B cell (primary cell): ENCODE measurements around the gene DOC2B. TPM values are rescaled to one million over a fixed set of nuclear protein-coding genes. Genes with fewer than 3 reads are reported as not detected.

Experiments used
- ATAC-seq: fragments of 200-7000 bp; cut with Tn5 transposase; one replicate; pipeline ENCODE4 v1.10.0; 2021; ENCODE audit warnings: low read depth, mild to moderate bottlenecking, moderate number of reproducible peaks, moderate library complexity
- CTCF ChIA-PET: fragments of 350-600 bp; sonication (Branson Sonifier 250); formaldehyde crosslinking; loops from one replicate; lab custom pipeline; 2021; ENCODE audit warnings: antibody characterized with exemption, inconsistent platforms; lab: Charles Lee
- POLR2A ChIA-PET: fragments of 350-600 bp; sonication (Branson Sonifier 250); formaldehyde crosslinking; loops from one replicate; lab custom pipeline; 2021; ENCODE audit warnings: antibody characterized with exemption; lab: Charles Lee
- DNase-seq: peaks from one replicate; pipeline ENCODE4 v3.0.0; 2013
- H2AFZ ChIP-seq: 2 replicates; pipeline ENCODE4 v1.6.1; 2012; ENCODE audit warnings: mild to moderate bottlenecking, low read depth, low read length; ENCODE audit not compliant: insufficient read depth, poor library complexity, severe bottlenecking
- H3K27ac ChIP-seq, 2 donors: 1 replicate in 1 of 2; 2 replicates in 1 of 2; pipeline ENCODE4 v1.5.1; 2012 to 2013; ENCODE audit warnings: low read length in 2 of 2, mild to moderate bottlenecking in 2 of 2, moderate library complexity in 1 of 2
- H3K27me3 ChIP-seq, 4 experiments: fragments of 200-600 bp in 1 of 4; sonication (generic) in 1 of 4; replicated peaks in 1 of 4; 1 replicate in 2 of 4; 2 replicates in 2 of 4; pipeline versions ENCODE4 v1.6.1 to v1.7.0; 2013 to 2016; ENCODE audit warnings: low read length in 3 of 4, mild to moderate bottlenecking in 2 of 4, mixed read lengths in 1 of 4, moderate library complexity in 1 of 4; ENCODE audit not compliant: insufficient read depth in 4 of 4, control insufficient read depth in 3 of 4; ENCODE audit errors: control extremely low read depth in 1 of 4
- H3K36me3 ChIP-seq, 2 experiments: replicated peaks in 1 of 2; 1 replicate in 1 of 2; 2 replicates in 1 of 2; pipeline versions ENCODE4 v1.6.1 to v1.7.1; 2013; ENCODE audit warnings: low read length in 1 of 2; ENCODE audit not compliant: insufficient read depth in 2 of 2, control insufficient read depth in 1 of 2; ENCODE audit errors: control extremely low read depth in 1 of 2, extremely low read depth in 1 of 2
- H3K4me1 ChIP-seq, 2 donors: fragments of 200-600 bp in 1 of 2; sonication (generic) in 1 of 2; 1 replicate in 1 of 2; 2 replicates in 1 of 2; pipeline versions ENCODE4 v1.5.1 to v1.6.1; 2013 to 2017; ENCODE audit warnings: low read length in 2 of 2; ENCODE audit not compliant: control insufficient read depth in 2 of 2, insufficient read depth in 2 of 2
- H3K4me2 ChIP-seq: replicated peaks from 2 replicates; pipeline ENCODE3; 2012; ENCODE audit warnings: mild to moderate bottlenecking, low read depth, low read length; ENCODE audit not compliant: poor library complexity, severe bottlenecking
- H3K4me3 ChIP-seq, 5 experiments: fragments of 200-600 bp in 1 of 5; sonication (generic) in 1 of 5; 1 replicate in 3 of 5; 2 replicates in 2 of 5; pipeline versions ENCODE4 v1.5.1 to v1.7.0; 2011 to 2016; ENCODE audit warnings: low read length in 4 of 5, mild to moderate bottlenecking in 4 of 5, low read depth in 2 of 5, control low read depth in 1 of 5, moderate library complexity in 1 of 5; ENCODE audit not compliant: insufficient read depth in 1 of 5; ENCODE audit errors: control extremely low read depth in 1 of 5, extremely low read depth in 1 of 5
- H3K79me2 ChIP-seq: fragments of 200-600 bp; sonication (generic); one replicate; pipeline ENCODE4 v1.6.0; 2016; ENCODE audit warnings: low read length; ENCODE audit not compliant: control insufficient read depth, insufficient read depth
- H3K9ac ChIP-seq: fragments of 200-600 bp; sonication (generic); 2 replicates; pipeline ENCODE4 v1.6.1; 2017; ENCODE audit warnings: mild to moderate bottlenecking, low read length, moderate library complexity
- H3K9me3 ChIP-seq, 3 donors: one replicate each; pipeline versions ENCODE4 v1.6.1 to v1.7.1; 2013; ENCODE audit warnings: low read length in 2 of 3; ENCODE audit not compliant: control insufficient read depth in 2 of 3, insufficient read depth in 1 of 3; ENCODE audit errors: control extremely low read depth in 1 of 3
- H4K20me1 ChIP-seq: 2 replicates; pipeline ENCODE4 v1.6.0; 2012; ENCODE audit warnings: mild to moderate bottlenecking, low read length; ENCODE audit not compliant: insufficient read depth, control insufficient read depth, poor library complexity, severe bottlenecking
- H3K27ac Mint-ChIP-seq: one replicate; pipeline ENCODE4 v1.8.0; 2021; ENCODE audit warnings: mixed read lengths
- H3K27me3 Mint-ChIP-seq: one replicate; pipeline ENCODE4 v1.8.0; 2021; ENCODE audit warnings: mixed read lengths
- H3K4me1 Mint-ChIP-seq: one replicate; pipeline ENCODE4 v1.8.0; 2021; ENCODE audit warnings: mixed read lengths
- H3K4me3 Mint-ChIP-seq: one replicate; pipeline ENCODE4 v1.8.0; 2021; ENCODE audit warnings: mixed read lengths
- H3K9me3 Mint-ChIP-seq: one replicate; pipeline ENCODE4 v1.8.0; 2022; ENCODE audit warnings: mixed read lengths; ENCODE audit not compliant: insufficient read depth
- EZH2 ChIP-seq: IDR thresholded peaks from 2 replicates; pipeline ENCODE4 v1.6.1; 2012; ENCODE audit warnings: borderline replicate concordance, low read depth, mild to moderate bottlenecking, moderate library complexity, low read length; ENCODE audit not compliant: insufficient read depth, poor library complexity, severe bottlenecking
- WGBS: methylation state at CpG from one replicate; pipeline ENCODE4 v1.1.5; 2013; ENCODE audit warnings: missing lambda C conversion rate; ENCODE audit not compliant: insufficient coverage; 5-methylcytosine and 5-hydroxymethylcytosine counted together
- intact Hi-C: fragments of 100-400 bp; cut with micrococcal nuclease; formaldehyde crosslinking; loops from one replicate; pipeline ENCODE4 v1.10.0; 2022
- polyA plus RNA-seq: library from polyadenylated mRNA; depleted of rRNA; stranded (reverse); fragments of >200 nt; gene quantifications from 2 replicates; pipeline ENCODE4 v1.2.3, GENCODE V29; 2012
- total RNA-seq, 2 donors: library from RNA; stranded (reverse); fragments of 120-200 nt in 1 of 2; gene quantifications; 1 replicate in 1 of 2; 2 replicates in 1 of 2; pipeline versions ENCODE4 v1.2.3 to v1.2.4, GENCODE V29; 2013 to 2022
- TF ChIP-seq, protein P1 (sequence below): fragments of 200-600 bp; IDR thresholded peaks from one replicate; pipeline ENCODE4 v1.8.0; 2022; ENCODE audit warnings: antibody characterized with exemption, mild to moderate bottlenecking

DOC2B gene
- total and polyA plus RNA-seq, 2 donors (not counting 1 experiment from before 2014, with no cell fraction given), result not detected

DNA sequence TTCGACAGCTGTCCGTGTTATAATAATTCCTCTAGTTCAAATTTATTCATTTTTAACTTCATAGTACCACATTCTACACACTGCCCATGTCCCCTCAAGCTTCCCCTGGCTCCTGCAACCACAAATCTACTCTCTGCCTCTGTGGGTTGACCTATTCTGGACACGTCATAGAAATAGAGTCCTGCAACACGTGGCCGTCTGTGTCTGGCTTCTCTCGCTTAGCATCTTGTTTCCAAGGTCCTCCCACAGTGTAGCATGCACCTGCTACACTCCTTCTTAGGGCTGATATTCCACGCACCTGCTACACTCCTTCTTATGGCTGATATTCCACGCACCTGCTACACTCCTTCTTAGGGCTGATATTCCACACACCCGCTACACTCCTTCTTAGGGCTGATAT is 27.6 kb downstream of the DOC2B start:
- no peak overlapping the region for H3K27ac Mint-ChIP-seq
- ChIA-PET CTCF (no interaction called here), POLR2A (no interaction called here)
- H3K4me1 ChIP-seq, result no peaks in the 10 kb centered on the region
- no peaks in the 10 kb centered on the region for H4K20me1 ChIP-seq
- peaks cover 7% of the 10 kb centered on the region for H3K27me3 Mint-ChIP-seq
- H3K4me1 Mint-ChIP-seq, result no peaks in the 10 kb centered on the region
- H3K27ac ChIP-seq, result no peak overlapping the region
- no peak overlapping the region for H3K4me3 ChIP-seq
- WGBS, result 88% methylated on average over 9 of the region's 9 CpGs
- DNase-seq, result no peak
- H3K9ac ChIP-seq, result no peak overlapping the region
- H3K9me3 Mint-ChIP-seq, result no peaks in the 10 kb centered on the region
- no peaks in the 10 kb centered on the region for H3K27me3 ChIP-seq
- H3K79me2 ChIP-seq, result no peaks in the 10 kb centered on the region
- no peak overlapping the region for H3K4me3 Mint-ChIP-seq
- TF ChIP-seq EZH2, result no peak
- TF ChIP-seq, protein P1, sequence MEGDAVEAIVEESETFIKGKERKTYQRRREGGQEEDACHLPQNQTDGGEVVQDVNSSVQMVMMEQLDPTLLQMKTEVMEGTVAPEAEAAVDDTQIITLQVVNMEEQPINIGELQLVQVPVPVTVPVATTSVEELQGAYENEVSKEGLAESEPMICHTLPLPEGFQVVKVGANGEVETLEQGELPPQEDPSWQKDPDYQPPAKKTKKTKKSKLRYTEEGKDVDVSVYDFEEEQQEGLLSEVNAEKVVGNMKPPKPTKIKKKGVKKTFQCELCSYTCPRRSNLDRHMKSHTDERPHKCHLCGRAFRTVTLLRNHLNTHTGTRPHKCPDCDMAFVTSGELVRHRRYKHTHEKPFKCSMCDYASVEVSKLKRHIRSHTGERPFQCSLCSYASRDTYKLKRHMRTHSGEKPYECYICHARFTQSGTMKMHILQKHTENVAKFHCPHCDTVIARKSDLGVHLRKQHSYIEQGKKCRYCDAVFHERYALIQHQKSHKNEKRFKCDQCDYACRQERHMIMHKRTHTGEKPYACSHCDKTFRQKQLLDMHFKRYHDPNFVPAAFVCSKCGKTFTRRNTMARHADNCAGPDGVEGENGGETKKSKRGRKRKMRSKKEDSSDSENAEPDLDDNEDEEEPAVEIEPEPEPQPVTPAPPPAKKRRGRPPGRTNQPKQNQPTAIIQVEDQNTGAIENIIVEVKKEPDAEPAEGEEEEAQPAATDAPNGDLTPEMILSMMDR, result no peak
- ATAC-seq, result no peak
- no peaks in the 10 kb centered on the region for H3K9me3 ChIP-seq
- no peaks in the 10 kb centered on the region for H3K36me3 ChIP-seq
- intact Hi-C loops, result no loop called here
- H3K4me2 ChIP-seq, result no peak overlapping the region
- no peak overlapping the region for H2AFZ ChIP-seq

DNA sequence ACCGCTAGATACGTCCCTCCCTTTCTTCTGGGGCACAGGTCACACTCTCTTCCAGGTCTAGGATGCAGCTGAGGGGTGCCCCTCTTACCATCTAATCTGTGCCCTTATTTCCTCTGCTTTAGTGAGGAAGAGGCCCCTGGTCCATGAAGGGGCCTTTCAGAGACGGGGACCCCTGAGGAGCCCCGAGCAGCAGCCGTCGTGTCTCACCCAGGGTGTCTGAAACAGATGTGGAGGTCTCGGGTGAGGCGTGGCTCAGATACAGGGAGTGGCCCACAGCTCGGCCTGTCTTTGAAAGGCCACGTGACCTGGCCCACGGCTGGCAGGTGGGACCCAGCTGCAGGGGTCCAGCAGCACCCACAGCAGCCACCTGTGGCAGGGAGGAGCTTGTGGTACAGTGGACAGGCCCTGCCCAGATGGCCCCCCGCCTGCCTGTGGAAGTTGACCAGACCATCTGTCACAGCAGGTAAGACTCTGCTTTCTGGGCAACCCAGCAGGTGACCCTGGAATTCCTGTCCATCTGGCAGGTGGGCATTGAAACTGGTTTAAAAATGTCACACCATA is 28.5 kb downstream of the DOC2B start:
- Mint-ChIP-seq H3K9me3 (no peaks in the 10 kb centered on the region), H3K4me1 (no peaks in the 10 kb centered on the region), H3K27ac (no peak overlapping the region), H3K27me3 (peaks cover 7% of the 10 kb centered on the region), H3K4me3 (no peak overlapping the region)
- 80% methylated on average over 10 of the region's 12 CpGs for WGBS
- Histone ChIP-seq H3K36me3 (no peaks in the 10 kb centered on the region), H3K79me2 (no peaks in the 10 kb centered on the region), H3K4me2 (no peak overlapping the region), H4K20me1 (no peaks in the 10 kb centered on the region), H2AFZ (no peak overlapping the region), H3K4me1 (no peaks in the 10 kb centered on the region), H3K27ac (no peak overlapping the region), H3K4me3 (no peak overlapping the region), H3K9ac (no peak overlapping the region), H3K27me3 (no peaks in the 10 kb centered on the region), H3K9me3 (no peaks in the 10 kb centered on the region)
- DNase-seq (no peak), ATAC-seq (no peak)
- CTCF ChIA-PET, result no interaction called here
- intact Hi-C loops, result no loop called here
- TF ChIP-seq, protein P1, result no peak
- no peak for TF ChIP-seq EZH2
- POLR2A ChIA-PET, result no interaction called here
